Suprapubic skin (tissue), 4 donors: ENCODE measurements around the gene ABCC6.
"Not testable (repeated sequence)": the region's sequence is repeated elsewhere in the genome, so short reads cannot be mapped to it uniquely, and the experiment has no call there.

Experiments used
- EP300 ChIP-seq: sonication (generic); formaldehyde crosslinking; IDR thresholded peaks from one replicate; pipeline ENCODE4 v1.6.1; 2017; ENCODE audit warnings: antibody characterized with exemption
- POLR2A ChIP-seq, 2 donors: fragments of 450-650 bp; IDR thresholded peaks; one replicate each; pipeline ENCODE4 v1.6.1; 2017; ENCODE audit warnings: antibody characterized with exemption in 2 of 2, mild to moderate bottlenecking in 2 of 2, moderate library complexity in 2 of 2
- POLR2AphosphoS5 ChIP-seq, 3 donors: sonication (generic); formaldehyde crosslinking; IDR thresholded peaks; one replicate each; pipeline ENCODE4 v1.6.1; 2017; ENCODE audit warnings: antibody characterized with exemption in 3 of 3
- TF ChIP-seq, protein P1 (sequence below), 2 donors: fragments of 200-600 bp in 1 of 2; fragments of 450-650 bp in 1 of 2; sonication (generic) in 1 of 2; IDR thresholded peaks; one replicate each; pipeline ENCODE4 v1.5.1; 2016 to 2019; ENCODE audit warnings: antibody characterized with exemption in 2 of 2, mild to moderate bottlenecking in 1 of 2, moderate library complexity in 1 of 2

DNA sequence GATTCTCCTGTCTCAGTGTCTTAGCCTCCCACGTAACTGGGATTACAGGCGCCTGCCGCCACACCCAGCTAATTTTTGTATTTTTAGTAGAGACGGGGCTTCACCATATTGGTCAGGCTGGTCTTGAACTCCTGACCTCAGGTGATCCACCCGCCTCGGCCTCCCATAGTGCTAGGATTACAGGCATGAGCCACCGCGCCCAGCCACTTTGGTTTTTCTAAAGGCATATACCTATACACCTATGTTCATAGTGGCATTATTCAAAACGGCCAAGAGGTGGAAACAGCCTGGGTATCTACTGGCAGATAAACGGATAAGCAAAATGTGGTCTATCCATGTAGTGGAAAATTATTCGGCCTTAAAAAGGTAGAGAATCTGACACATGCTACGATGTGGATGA lies 70.3 kb downstream of the ABCC6 start:
- TF ChIP-seq, protein P1, sequence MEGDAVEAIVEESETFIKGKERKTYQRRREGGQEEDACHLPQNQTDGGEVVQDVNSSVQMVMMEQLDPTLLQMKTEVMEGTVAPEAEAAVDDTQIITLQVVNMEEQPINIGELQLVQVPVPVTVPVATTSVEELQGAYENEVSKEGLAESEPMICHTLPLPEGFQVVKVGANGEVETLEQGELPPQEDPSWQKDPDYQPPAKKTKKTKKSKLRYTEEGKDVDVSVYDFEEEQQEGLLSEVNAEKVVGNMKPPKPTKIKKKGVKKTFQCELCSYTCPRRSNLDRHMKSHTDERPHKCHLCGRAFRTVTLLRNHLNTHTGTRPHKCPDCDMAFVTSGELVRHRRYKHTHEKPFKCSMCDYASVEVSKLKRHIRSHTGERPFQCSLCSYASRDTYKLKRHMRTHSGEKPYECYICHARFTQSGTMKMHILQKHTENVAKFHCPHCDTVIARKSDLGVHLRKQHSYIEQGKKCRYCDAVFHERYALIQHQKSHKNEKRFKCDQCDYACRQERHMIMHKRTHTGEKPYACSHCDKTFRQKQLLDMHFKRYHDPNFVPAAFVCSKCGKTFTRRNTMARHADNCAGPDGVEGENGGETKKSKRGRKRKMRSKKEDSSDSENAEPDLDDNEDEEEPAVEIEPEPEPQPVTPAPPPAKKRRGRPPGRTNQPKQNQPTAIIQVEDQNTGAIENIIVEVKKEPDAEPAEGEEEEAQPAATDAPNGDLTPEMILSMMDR (IDR thresholded peaks at IDR 0.05): not testable (repeated sequence)
- TF ChIP-seq EP300; POLR2A (IDR thresholded peaks at IDR 0.05); POLR2AphosphoS5 (IDR thresholded peaks at IDR 0.05): not testable (repeated sequence)
